GM10266 (cell line): ENCODE results near the gene FHIT.

ENCODE experiments used
- DNase-seq: peaks from one replicate; pipeline ENCODE4 v3.0.0; 2012; ENCODE audit errors: extremely low spot score
- CTCF ChIP-seq: IDR thresholded peaks from 2 replicates; pipeline ENCODE4 v1.5.1; 2012; ENCODE audit warnings: mild to moderate bottlenecking, low read depth; ENCODE audit not compliant: control insufficient read depth, insufficient read depth; ENCODE audit errors: missing control alignments

The FHIT gene

GRCh38 chr3:60809857-60810610 lies 441.2 kb downstream of the FHIT start:
- DNase-seq: no peak
- no peak for TF ChIP-seq CTCF

GRCh38 chr3:60803216-60804173 lies 447.8 kb downstream of the FHIT start:
- no peak for TF ChIP-seq CTCF
- no peak for DNase-seq

DNA sequence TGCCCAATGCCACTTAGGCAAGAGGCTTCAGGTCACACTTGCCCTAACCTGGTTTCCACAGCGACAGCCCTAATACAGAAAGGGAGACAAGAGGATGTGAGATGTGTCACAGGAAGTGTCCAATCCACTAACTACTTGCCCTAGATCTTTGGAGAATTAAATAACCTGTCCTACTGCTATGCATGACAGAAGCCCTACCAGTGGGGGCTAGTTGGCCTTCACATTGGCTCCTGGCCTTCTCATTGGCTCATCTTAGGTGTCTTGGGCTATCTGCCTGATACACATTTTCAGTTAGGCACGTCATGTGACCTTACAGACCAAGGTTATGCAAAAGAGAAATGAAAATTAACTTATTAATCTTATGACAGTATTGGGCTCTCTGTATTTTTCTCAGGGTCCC lies 449.9 kb downstream of the FHIT start:
- no peak for TF ChIP-seq CTCF
- DNase-seq: no peak

- no peak for DNase-seq
Observed at GRCh38 chr3:60798456-60798855, 452.8 kb downstream of the FHIT start.

GRCh38 chr3:60792249-60792852 lies 458.9 kb downstream of the FHIT start:
- DNase-seq: no peak
- no peak for TF ChIP-seq CTCF

More at GRCh38 chr3:60798456-60798855, 452.8 kb downstream of the FHIT start:
- no peak for TF ChIP-seq CTCF

DNA sequence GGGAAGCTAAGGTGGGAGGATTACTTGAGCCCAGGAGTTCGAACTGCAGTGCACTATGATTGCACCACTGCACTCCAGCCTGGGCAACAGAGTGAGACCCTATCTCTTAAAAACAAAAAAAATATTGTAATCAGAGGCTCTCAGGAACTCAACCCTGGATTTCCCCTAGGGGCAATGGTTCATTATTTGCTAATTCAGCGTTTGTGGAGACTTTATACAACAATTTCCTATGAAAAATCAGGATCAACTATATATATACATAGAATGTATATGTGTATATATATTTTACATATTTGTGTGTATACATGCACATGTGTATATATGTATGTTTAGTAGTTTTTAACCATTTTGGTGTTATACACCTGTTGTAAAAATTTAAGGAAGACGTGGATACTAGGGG lies 463.1 kb downstream of the FHIT start:
- no peak for TF ChIP-seq CTCF
- no peak for DNase-seq

DNA sequence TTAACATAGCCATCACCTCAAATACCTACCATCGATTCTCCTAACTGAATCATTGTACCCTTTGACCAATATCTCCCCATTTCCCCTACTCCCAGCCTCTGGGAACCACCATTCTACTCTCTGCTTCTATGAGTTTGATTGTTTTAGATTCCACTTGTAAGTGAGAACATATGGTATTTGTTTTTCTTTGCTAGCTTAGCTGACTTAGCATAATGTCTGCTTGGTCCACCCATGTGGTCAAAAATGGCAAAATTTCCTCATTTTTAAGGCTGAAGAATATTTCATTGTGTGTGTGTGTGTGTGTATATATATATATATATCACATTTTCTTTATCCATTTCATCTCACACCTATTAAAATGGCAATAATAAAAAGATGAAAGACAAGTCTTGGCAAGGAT lies 469.3 kb downstream of the FHIT start:
- DNase-seq: no peak
- TF ChIP-seq CTCF: no peak
